Activated T-helper 9 cell treated with anti-CD3 and anti-CD28 coated beads, Interleukin-2, amount 50 U/mL, for 16 hours (primary cell): ENCODE results near the gene RFXAP.
"Not testable (repeated sequence)": the region's sequence is repeated elsewhere in the genome, so short reads cannot be mapped to it uniquely, and the experiment has no call there.

Experiments used
- DNase-seq: peaks from one replicate; pipeline ENCODE4 v3.0.0-alpha.2; 2020; ENCODE audit warnings: low read depth

RFXAP gene

GRCh38 chr13:36818804-36819738 lies at the start of gene RFXAP:
Gene RFXAP, plus strand, starts transcription at chr13:36819222. Its CDS starts 136 bp downstream, at chr13:36819358.
- peak; percentile 91 for DNase-seq

GRCh38 chr13:36769545-36769944 lies 49.5 kb upstream of the RFXAP start:
- no peak for DNase-seq

- no peak for DNase-seq
These were observed 48.3 kb upstream of the RFXAP start for GRCh38 chr13:36770741-36771140.

- no peak for DNase-seq
These were observed 46.2 kb upstream of the RFXAP start for GRCh38 chr13:36772853-36773252.

GRCh38 chr13:36774931-36775330 lies 44.1 kb upstream of the RFXAP start:
- DNase-seq = no peak

GRCh38 chr13:36776175-36776574 lies 42.8 kb upstream of the RFXAP start:
- DNase-seq = no peak

GRCh38 chr13:36778083-36778671 lies 40.8 kb upstream of the RFXAP start:
- no peak for DNase-seq

GRCh38 chr13:36783890-36784289 lies 35.1 kb upstream of the RFXAP start:
- DNase-seq = no peak

- DNase-seq = not testable (repeated sequence)
These were observed 32.8 kb upstream of the RFXAP start for GRCh38 chr13:36786175-36786574.

- DNase-seq = no peak
These were observed 31.8 kb upstream of the RFXAP start for GRCh38 chr13:36787181-36787580.

- no peak for DNase-seq
These were observed 30.7 kb upstream of the RFXAP start for GRCh38 chr13:36788276-36788675.

GRCh38 chr13:36789061-36789460 lies 30.0 kb upstream of the RFXAP start:
- no peak for DNase-seq

- DNase-seq = no peak
These were observed 29.3 kb upstream of the RFXAP start for GRCh38 chr13:36789730-36790129.

GRCh38 chr13:36794706-36795105 lies 24.3 kb upstream of the RFXAP start:
- no peak for DNase-seq

- no peak for DNase-seq
These were observed 23.6 kb upstream of the RFXAP start for GRCh38 chr13:36795463-36795862.

GRCh38 chr13:36796052-36796451 lies 23.0 kb upstream of the RFXAP start:
- DNase-seq = no peak

- no peak for DNase-seq
These were observed 18.0 kb upstream of the RFXAP start for GRCh38 chr13:36801035-36801434.

GRCh38 chr13:36804588-36804987 lies 14.4 kb upstream of the RFXAP start:
- no peak for DNase-seq

- DNase-seq = no peak
These were observed 12.9 kb upstream of the RFXAP start for GRCh38 chr13:36806102-36806501.

- no peak for DNase-seq
These were observed 11.4 kb upstream of the RFXAP start for GRCh38 chr13:36807616-36808015.

- DNase-seq = no peak
These were observed 5.8 kb upstream of the RFXAP start for GRCh38 chr13:36813225-36813624.

GRCh38 chr13:36814465-36814864 lies 4.6 kb upstream of the RFXAP start:
- DNase-seq = no peak

GRCh38 chr13:36815062-36815461 lies 4.0 kb upstream of the RFXAP start:
- no peak for DNase-seq
